Activated CD8-positive, alpha-beta memory T cell treated with anti-CD3 and anti-CD28 coated beads, Interleukin-2, amount 10 ng/mL, durations not matched to agents 7 days and 5 days (primary cell): ENCODE data around the gene MEIOSIN. TPM values are rescaled to one million over a fixed set of nuclear protein-coding genes. Genes with fewer than 3 reads are reported as not detected.
A peak's percentile ranks its signal among the peaks of the same experiment; 100 is the strongest.
"Not testable (repeated sequence)": the region's sequence is repeated elsewhere in the genome, so short reads cannot be mapped to it uniquely, and the experiment has no call there.

Experiments
- ATAC-seq: fragments of 150-1000 bp; cut with Tn5 transposase; one replicate; pipeline ENCODE4 v1.10.0; 2021; ENCODE audit warnings: moderate library complexity
- CTCF ChIA-PET: fragments of 350-600 bp; sonication (Branson Sonifier 250); formaldehyde crosslinking; loops from one replicate; lab custom pipeline; 2021; ENCODE audit warnings: antibody characterized with exemption; lab: Charles Lee
- DNase-seq: peaks from one replicate; pipeline ENCODE4 v3.0.0-alpha.2; 2020
- H3K27ac Mint-ChIP-seq: one replicate; pipeline ENCODE4 v1.8.0; 2021; ENCODE audit warnings: mild to moderate bottlenecking, mixed read lengths
- H3K27me3 Mint-ChIP-seq: one replicate; pipeline ENCODE4 v1.8.0; 2021; ENCODE audit warnings: mixed read lengths
- H3K36me3 Mint-ChIP-seq: one replicate; pipeline ENCODE4 v1.8.0; 2021; ENCODE audit warnings: mild to moderate bottlenecking, mixed read lengths
- H3K4me1 Mint-ChIP-seq: one replicate; pipeline ENCODE4 v1.8.0; 2021; ENCODE audit warnings: mixed read lengths
- H3K4me3 Mint-ChIP-seq: one replicate; pipeline ENCODE4 v1.8.0; 2021; ENCODE audit warnings: mild to moderate bottlenecking, moderate library complexity, mixed read lengths
- H3K9me3 Mint-ChIP-seq: one replicate; pipeline ENCODE4 v1.8.0; 2022; ENCODE audit warnings: low read depth, mixed read lengths
- total RNA-seq, 2 experiments: library from RNA; stranded (reverse); gene quantifications; one replicate each; pipeline ENCODE4 v1.2.3, GENCODE V29; 2021

MEIOSIN gene
- total RNA-seq, 2 experiments from 2014 or later = not detected

DNA sequence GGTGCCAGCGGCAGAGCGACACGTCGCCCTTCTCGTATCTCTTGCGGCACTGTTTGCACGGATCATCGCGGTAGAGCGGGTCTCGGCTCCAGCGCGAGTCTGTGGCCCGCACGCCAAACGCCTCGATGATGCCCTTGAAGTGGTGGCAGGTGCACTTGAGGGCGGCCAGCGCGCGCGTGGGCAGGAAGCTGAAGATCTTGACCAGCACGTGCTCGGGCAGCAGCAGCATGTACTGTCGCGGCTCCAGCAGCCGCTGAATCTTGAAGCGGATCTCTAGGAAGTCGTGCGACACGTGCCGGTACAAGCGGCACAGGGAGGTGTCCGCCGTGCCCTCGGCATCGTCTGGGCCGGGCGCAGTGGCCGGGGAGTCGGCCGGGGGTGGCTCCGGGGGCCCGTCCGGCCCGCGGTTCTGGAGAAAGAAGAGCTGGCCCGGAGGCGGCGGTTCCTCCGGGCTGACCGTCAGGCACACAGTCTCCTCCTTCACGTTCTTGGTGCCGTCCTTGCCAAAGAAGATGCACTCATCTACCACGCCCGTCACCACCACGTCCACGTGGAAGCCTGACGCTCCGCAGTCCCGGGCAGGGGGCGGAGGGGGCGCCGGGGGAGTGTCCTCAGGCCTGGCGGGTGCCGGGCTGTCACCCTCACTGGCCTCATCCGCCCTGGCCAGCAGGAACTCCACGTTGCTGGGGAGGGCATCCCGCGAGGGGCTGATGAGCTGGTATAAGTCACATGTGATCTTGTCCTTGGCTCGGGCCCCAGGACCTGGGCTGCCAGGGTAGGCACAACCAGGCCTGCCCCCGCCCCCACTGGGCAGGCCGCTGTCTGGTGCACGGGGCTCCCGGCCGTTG lies 21.2 kb upstream of the MEIOSIN start:
- no peak overlapping the region for H3K27ac Mint-ChIP-seq
- no peak overlapping the region for H3K4me3 Mint-ChIP-seq
- DNase-seq (no peak), ATAC-seq (no peak)
- H3K9me3 Mint-ChIP-seq = no peaks in the 10 kb centered on the region
- H3K36me3 Mint-ChIP-seq = peaks cover 11% of the 10 kb centered on the region
- no peaks in the 10 kb centered on the region for H3K27me3 Mint-ChIP-seq
- CTCF ChIA-PET = no interaction called here
- H3K4me1 Mint-ChIP-seq = peaks cover 21% of the 10 kb centered on the region

DNA sequence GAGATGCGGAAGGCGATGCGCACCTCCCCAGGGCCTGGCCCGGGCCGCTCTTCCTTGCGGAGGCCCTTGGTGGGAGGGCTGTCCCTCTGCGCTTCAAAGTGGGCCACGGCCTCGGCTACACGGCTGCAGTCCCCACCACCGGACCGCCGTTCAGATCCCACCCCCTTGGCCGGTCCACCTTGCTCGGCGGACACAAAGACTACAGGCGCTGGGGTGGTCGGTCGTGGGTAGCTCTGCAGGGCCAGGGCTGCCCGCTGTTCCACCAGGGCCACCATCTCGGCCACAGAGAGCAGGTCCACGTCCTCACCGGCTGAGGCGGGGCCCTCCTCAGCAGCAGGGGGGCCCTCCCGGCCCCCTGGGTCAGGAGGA lies 20.6 kb upstream of the MEIOSIN start:
- Mint-ChIP-seq H3K36me3 (peaks cover 11% of the 10 kb centered on the region), H3K9me3 (no peaks in the 10 kb centered on the region), H3K27me3 (no peaks in the 10 kb centered on the region), H3K4me1 (peaks cover 24% of the 10 kb centered on the region), H3K27ac (no peak overlapping the region), H3K4me3 (no peak overlapping the region)
- CTCF ChIA-PET = interaction anchor here (2.0 kb wide), 1 partner anchor 19 kb away, joined by 7 read pairs; no protein-coding TSS in a partner anchor
- ATAC-seq = no peak
- no peak for DNase-seq

DNA sequence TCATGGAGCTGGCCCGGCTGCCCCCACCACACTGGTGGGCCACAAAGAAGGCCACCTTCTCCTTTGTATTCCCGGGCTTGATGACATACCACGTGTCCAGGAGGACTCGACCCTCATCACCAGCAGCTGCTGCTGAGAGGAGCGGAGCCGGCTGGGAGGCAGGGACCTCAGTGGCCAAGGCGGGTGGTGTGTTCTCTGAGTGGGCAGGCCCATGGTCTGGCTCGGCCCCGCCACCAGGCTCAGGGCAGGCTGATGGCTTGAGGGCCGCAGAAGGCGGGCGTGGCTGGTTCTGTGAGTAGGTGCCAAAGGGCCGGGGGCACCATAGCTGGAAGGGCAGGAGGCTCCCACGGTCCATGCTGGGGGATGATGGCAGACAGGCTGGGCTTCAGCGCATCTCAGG lies 20.1 kb upstream of the MEIOSIN start:
- no peaks in the 10 kb centered on the region for H3K27me3 Mint-ChIP-seq
- no peak overlapping the region for H3K4me3 Mint-ChIP-seq
- CTCF ChIA-PET = interaction anchor here (1.7 to 2.0 kb wide), 2 partner anchors 19 to 21 kb away, joined by 6 to 7 read pairs; partner anchors contain the start of gene QPCTL
- no peak overlapping the region for H3K27ac Mint-ChIP-seq
- no peaks in the 10 kb centered on the region for H3K9me3 Mint-ChIP-seq
- peaks cover 11% of the 10 kb centered on the region for H3K36me3 Mint-ChIP-seq
- DNase-seq = no peak
- peaks cover 28% of the 10 kb centered on the region for H3K4me1 Mint-ChIP-seq
- ATAC-seq = no peak

DNA sequence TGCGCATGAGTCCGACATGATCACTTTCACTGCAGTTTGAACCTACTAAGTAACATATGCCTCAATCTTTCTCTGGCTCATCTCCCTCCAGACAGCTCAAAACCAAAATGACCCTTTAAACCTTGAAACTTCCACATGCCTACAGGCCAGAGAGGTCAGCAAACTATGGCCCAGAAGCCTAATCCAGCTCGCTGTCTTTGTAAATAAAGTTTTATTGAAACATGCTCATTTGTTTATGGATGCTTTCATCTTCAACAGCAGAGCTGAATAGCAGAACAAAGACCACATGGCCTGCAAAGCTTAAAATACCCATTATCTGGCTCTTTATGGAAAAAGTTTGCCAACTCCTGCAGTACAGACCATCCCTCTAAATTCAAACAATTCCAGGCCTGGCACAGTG lies 18.1 kb upstream of the MEIOSIN start:
- no peaks in the 10 kb centered on the region for H3K9me3 Mint-ChIP-seq
- H3K36me3 Mint-ChIP-seq = peaks cover 18% of the 10 kb centered on the region
- H3K27ac Mint-ChIP-seq = no peak overlapping the region
- peaks cover 37% of the 10 kb centered on the region for H3K4me1 Mint-ChIP-seq
- ATAC-seq = no peak
- DNase-seq = no peak
- H3K4me3 Mint-ChIP-seq = no peak overlapping the region
- CTCF ChIA-PET = interaction anchor here (0.7 to 4.4 kb wide), 3 partner anchors 16 to 102 kb away, joined by 4 to 55 read pairs (median 4); partner anchors contain the start of genes FBXO46, QPCTL and SNRPD2
- no peaks in the 10 kb centered on the region for H3K27me3 Mint-ChIP-seq

DNA sequence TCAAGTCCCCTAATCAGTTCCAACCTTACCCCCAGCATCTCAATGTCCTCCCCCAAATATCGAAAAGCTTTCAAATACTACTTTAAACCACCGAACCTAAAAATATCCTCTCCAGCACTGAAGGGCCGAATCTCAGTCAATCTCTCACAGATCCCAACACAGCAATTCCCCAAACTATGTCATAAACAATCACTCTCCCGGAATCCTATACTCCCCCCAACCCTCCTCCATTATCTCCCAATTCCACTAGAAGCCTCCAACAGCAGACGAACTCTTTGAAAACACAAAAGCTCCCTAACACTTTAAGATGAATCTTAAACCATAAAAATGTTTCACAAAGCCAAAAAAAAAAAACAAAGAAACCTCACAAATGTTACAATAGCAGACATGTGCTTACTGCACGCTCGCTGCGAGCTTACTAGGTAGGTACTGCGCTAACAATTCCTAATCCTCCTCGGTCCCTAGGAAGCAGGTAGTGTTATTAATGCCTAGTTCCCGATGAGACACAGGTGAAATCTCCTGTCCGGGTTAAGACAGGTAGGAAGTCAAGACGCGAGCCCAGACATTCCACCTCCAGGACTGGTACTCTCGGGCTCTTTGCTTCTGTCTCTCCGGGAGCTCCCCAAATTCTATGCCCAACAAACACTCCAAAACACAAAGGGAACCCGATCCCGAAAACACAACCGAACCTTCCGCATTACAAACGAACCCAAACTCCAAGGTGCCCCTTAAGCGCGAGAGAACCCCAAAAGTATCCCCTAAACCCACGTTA lies 16.7 kb upstream of the MEIOSIN start:
- CTCF ChIA-PET = interaction anchor here (0.6 to 4.4 kb wide), 21 partner anchors 8 to 1026 kb away, joined by 3 to 55 read pairs (median 4); partner anchors contain the start of genes FBXO46, IRF2BP1, QPCTL and SIX5
- Mint-ChIP-seq H3K27ac (peak overlapping the region; percentile 85), H3K36me3 (peaks cover 29% of the 10 kb centered on the region), H3K9me3 (no peaks in the 10 kb centered on the region), H3K4me3 (peak overlapping the region; percentile 91), H3K27me3 (no peaks in the 10 kb centered on the region), H3K4me1 (peaks cover 37% of the 10 kb centered on the region)
- ATAC-seq (no peak), DNase-seq (no peak)

DNA sequence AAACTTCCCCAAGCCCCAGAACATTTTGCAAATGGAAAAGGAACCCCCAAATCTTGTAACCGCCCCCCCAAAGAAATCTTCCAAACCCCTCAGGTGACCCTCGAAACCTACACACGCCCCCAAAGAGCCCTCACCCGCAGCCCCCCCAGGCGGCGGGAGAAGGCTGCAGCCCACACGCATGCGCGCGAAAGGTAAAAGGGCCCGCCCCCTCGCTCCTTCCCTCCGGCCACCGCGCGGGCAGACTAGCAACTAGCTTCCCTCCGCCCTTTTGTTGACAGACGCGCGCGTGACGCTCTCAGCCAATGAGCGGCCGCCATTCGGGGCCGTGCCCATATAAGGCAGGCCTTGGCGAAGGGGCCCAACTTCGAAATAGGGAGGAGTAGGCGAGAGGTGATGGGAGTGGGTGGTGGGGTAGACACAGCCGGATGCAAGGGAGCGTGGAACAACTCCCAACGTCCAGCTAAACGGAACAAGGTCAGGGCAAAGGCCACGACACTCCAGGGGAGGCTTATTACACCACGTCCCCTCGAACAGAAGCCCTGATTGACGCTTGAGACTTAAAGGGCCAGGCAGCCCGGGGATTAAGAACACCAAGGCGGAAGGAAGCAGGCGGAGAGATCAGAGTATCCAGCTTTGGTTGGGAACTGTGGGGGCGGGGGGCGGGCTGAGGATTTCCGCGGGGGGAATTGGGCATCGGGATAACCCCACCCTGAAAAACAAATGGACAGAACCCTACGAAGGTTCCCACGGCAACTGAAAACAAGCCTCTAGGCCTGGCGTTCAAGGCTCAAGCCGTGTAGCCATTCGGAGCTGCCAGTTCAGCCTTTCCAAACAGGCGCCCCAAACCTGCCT lies 15.9 kb upstream of the MEIOSIN start:
- DNase-seq (peak; percentile 99), ATAC-seq (peak; percentile 98)
- Mint-ChIP-seq H3K36me3 (peaks cover 30% of the 10 kb centered on the region), H3K4me1 (peaks cover 37% of the 10 kb centered on the region), H3K9me3 (no peaks in the 10 kb centered on the region), H3K27ac (peak overlapping the region; percentile 85), H3K4me3 (peak overlapping the region; percentile 91), H3K27me3 (no peaks in the 10 kb centered on the region)
- CTCF ChIA-PET = interaction anchor here (0.8 to 4.4 kb wide), 21 partner anchors 8 to 278 kb away, joined by 3 to 55 read pairs (median 4); partner anchors contain the start of genes FBXO46, IRF2BP1, QPCTL and SIX5

DNA sequence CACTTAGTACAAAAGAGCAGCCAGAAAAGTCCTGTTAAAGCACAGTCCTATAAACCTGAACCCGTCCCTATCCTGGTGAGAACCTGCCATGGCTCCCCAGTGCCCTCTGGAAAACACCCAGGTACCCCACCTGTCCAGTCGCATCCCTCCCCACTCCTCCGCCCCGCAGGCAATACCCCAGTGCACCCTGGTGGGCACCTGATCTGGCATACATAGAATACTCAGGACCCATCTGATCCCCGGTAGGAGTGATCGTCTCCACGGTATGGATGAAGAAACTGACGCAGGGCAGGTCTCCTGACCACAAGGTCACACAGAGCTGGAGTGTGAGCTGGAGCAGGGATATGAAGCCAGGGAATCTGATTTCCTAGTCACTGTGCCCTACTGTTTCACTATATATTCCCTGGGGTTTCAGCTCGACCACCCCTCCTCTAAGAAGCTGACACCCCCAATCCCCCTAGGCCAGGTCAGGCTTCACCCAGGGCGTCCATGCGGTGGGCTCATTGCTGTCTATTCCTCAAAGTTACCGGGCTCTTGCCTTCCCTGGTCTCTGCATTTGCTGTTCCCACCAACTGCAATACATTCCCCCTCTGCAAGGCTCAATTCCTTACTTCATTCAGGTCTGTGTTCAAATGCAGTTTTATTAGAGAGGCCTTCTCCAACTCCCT lies 15.1 kb upstream of the MEIOSIN start:
- H3K9me3 Mint-ChIP-seq = no peaks in the 10 kb centered on the region
- no peak for ATAC-seq
- H3K4me1 Mint-ChIP-seq = peaks cover 37% of the 10 kb centered on the region
- peaks cover 30% of the 10 kb centered on the region for H3K36me3 Mint-ChIP-seq
- no peak for DNase-seq
- no peaks in the 10 kb centered on the region for H3K27me3 Mint-ChIP-seq
- CTCF ChIA-PET = interaction anchor here (1.0 to 4.4 kb wide), 9 partner anchors 10 to 279 kb away, joined by 4 to 55 read pairs (median 8); partner anchors contain the start of genes FBXO46, QPCTL, SIX5 and SNRPD2
- peak overlapping the region; percentile 85 for H3K27ac Mint-ChIP-seq
- peak overlapping the region; percentile 91 for H3K4me3 Mint-ChIP-seq

DNA sequence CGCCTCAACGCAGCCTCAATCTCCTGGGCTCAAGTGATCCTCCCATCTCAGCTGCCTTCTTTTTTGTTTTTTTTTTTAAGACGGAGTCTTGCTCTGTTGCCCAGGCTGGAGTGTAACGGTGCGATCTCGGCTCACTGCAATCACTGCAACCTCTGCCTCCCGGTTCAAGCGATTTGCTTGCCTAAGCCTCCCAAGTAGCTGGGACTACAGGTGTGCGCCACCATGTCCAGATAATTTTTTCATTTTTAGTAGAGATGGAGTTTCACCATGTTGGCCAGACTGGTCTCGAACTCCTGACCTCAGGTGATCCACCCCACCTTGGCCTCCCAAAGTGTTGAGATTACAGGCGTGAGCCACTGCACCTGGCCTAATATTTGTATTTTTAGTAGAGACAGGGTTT lies 13.2 kb upstream of the MEIOSIN start:
- H3K4me1 Mint-ChIP-seq = peaks cover 37% of the 10 kb centered on the region
- H3K27me3 Mint-ChIP-seq, H3K4me3 Mint-ChIP-seq, H3K27ac Mint-ChIP-seq, ATAC-seq, H3K9me3 Mint-ChIP-seq, DNase-seq: not testable (repeated sequence)
- H3K36me3 Mint-ChIP-seq = peaks cover 35% of the 10 kb centered on the region
- CTCF ChIA-PET = interaction anchor here (0.9 to 2.8 kb wide), 2 partner anchors 26 to 50 kb away, joined by 3 to 8 read pairs; partner anchors contain the start of gene SIX5

DNA sequence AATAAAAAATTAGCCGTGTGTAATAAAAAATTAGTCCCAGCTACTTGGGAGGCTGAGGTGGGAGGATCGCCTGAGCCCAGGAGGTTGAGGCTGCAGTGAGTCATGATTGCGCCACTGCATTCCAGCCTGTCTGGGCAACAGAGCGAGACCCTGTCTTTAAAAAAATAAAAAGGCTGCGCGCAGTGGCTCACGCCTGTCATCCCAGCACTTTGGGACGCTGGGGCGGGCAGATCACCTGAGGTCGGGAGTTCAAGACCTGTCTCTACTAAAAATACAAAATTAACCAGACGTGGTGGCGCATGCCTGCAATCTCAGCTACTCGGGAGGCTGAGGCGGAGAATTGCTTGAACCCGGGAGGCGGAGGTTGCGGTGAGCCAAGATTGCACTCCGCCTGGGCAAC lies 4.6 kb upstream of the MEIOSIN start:
- not testable (repeated sequence) for H3K4me3 Mint-ChIP-seq, ATAC-seq

DNA sequence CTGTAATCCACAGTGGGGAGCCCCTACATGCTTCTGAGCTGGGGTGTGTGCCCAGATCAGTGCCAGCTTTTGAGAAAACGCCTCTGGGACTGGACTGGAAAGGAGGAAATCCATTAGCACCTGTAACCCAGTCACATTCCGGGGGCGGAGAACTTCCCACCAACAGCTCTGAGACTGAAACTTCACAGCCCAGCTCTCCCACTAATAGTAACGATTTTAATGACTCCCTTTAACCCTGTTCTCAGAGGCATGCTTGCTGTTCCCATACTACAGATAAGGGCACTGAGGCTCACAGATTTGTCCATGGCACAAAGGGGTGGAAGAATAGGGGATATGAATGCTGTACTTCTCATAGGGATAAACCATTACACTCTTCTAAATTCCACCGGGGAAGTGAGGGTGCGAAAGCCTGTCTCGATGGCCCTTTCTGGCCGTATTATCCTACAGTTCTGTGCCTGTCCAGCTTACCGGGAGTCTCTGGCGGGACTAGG lies 3.4 kb upstream of the MEIOSIN start:
- peaks cover 4% of the 10 kb centered on the region for H3K36me3 Mint-ChIP-seq
- peaks cover 28% of the 10 kb centered on the region for H3K4me1 Mint-ChIP-seq
- no peaks in the 10 kb centered on the region for H3K9me3 Mint-ChIP-seq
- CTCF ChIA-PET = interaction anchor here (0.9 to 2.5 kb wide), 7 partner anchors 13 to 134 kb away, joined by 3 to 18 read pairs (median 5); partner anchors contain the start of gene QPCTL
- peak overlapping the region; percentile 91 for H3K27ac Mint-ChIP-seq
- ATAC-seq = no peak
- DNase-seq = no peak
- no peaks in the 10 kb centered on the region for H3K27me3 Mint-ChIP-seq
- H3K4me3 Mint-ChIP-seq = peak overlapping the region; percentile 96

More for the DNA sequence above, 4.6 kb upstream of the MEIOSIN start:
- CTCF ChIA-PET = interaction anchor here (1.6 kb wide), 1 partner anchor 11 kb away, joined by 4 read pairs; no protein-coding TSS in a partner anchor
- H3K36me3 Mint-ChIP-seq, DNase-seq, H3K9me3 Mint-ChIP-seq, H3K27ac Mint-ChIP-seq, H3K27me3 Mint-ChIP-seq: not testable (repeated sequence)
- H3K4me1 Mint-ChIP-seq = peaks cover 34% of the 10 kb centered on the region

DNA sequence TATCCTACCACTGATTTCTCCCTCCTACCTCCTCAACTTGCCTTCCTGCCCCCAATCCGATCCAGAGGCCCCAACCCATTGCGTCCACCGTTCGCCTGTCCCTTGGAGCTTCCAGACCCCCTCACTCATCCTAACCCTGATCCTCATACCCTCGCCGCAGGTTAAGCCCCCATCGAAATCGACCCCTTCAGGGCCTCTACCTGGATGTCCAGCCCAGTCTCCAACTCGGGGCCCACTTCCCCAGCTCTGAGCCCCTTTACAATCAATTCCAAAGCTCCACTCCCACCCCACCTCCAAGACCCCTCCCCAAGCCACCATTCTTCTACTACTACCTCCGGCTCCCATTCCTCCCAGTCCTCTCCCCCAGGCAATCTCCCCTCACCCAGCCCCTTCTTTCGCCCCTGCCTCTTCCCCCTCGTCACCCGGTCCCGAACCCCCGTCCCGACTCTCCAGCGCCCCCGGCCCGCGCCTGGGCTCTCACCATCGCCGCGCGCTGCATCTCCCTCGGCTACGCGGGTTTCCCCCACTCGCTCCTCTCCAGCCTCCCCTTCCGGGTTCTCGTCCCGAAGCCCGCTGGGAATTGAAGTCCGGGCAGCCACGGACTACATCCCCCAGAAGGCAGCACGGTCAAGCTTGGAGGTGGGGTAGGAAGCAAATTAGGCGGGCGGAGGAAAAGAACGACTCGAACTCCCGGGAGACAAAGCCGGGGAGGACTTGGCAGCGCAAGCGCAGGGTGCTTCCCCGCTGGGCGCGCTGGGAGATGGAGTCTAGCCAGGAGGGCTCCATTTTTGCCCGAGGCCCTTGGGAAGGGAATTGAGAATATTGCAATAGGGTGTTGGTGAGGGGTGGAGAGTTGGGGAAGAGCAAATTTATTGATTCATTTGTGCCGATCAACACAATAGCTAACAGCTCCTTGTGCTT lies 2.6 kb upstream of the MEIOSIN start, which contains the start of gene FBXO46:
TSS of gene FBXO46 (minus strand) at position 529 of the 921 bp plus-strand sequence. CDS start 17,401 bp downstream, outside the sequence.
- DNase-seq (peak; percentile 98), ATAC-seq (peak; percentile 100)
- Mint-ChIP-seq H3K27me3 (no peaks in the 10 kb centered on the region), H3K4me3 (peak within 1 kb of the TSS; percentile 96), H3K36me3 (peaks cover 4% of the 10 kb centered on the region), H3K27ac (peak within 1 kb of the TSS; percentile 91), H3K4me1 (peaks cover 28% of the 10 kb centered on the region), H3K9me3 (no peaks in the 10 kb centered on the region)
- CTCF ChIA-PET = interaction anchor here (0.5 to 2.5 kb wide), 16 partner anchors 10 to 1129 kb away, joined by 3 to 18 read pairs (median 4); partner anchors contain the start of genes QPCTL and SIX5
